Choroid plexus epithelial cell (primary cell): ENCODE data around the gene KCTD20.

Experiments used
- DNase-seq: peaks from one replicate; pipeline ENCODE4 v3.0.0-alpha.2; 2010; ENCODE audit warnings: low read depth
- H3K4me3 ChIP-seq: 2 replicates; pipeline ENCODE4 v1.5.1; 2011; ENCODE audit warnings: low read depth, mild to moderate bottlenecking, control low read depth, low read length, moderate library complexity
- CTCF ChIP-seq: conservative IDR thresholded peaks from 2 replicates; pipeline ENCODE4 v1.5.1; 2011; ENCODE audit warnings: low read depth, mild to moderate bottlenecking, control low read depth, inconsistent platforms, low read length, moderate library complexity

The KCTD20 gene

DNA sequence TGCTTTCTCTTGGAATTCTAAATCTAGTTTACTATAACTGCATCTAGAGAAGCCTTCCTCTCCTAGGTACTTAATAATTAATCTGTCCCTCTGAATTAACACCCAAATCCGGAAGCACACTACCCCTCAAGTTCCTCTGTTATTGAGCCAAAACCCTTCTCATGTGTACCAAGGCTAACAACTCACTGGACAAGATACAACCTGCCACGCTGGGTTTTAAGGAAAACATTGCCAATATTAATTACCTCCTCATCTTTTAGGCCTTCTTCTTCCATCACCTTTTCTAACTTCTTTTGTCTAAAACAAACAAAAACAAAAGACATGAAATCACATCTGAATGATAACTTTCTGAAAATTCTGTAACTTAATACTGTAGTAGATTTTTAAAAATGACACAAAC lies 82.5 kb downstream of the KCTD20 start:
- no peak overlapping the region for H3K4me3 ChIP-seq
- no peak for TF ChIP-seq CTCF
- no peak for DNase-seq

DNA sequence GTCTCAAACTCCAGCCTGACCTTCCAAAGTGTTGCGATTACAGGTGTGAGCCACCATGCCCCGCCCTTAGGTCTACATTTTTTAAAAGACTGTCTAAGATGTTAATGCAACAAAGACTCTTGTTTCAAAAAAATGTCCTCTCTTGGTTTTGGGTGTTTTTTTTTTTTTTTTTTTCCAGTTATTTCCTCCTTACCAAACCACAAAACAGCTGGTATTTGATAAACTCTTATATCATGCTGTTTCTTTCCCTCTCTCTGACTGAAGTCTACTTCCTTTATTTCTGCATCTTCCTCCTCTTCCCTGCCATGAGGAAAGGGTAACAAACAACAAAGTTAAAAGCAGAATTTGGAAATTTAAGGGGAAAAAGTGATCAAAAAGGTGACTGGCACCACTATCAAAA lies 83.3 kb downstream of the KCTD20 start:
- TF ChIP-seq CTCF, result no peak
- no peak overlapping the region for H3K4me3 ChIP-seq
- no peak for DNase-seq

- no peak overlapping the region for H3K4me3 ChIP-seq
- DNase-seq, result no peak
- no peak for TF ChIP-seq CTCF
Measured at GRCh38 chr6:36533321-36533720, 90.5 kb downstream of the KCTD20 start.

DNA sequence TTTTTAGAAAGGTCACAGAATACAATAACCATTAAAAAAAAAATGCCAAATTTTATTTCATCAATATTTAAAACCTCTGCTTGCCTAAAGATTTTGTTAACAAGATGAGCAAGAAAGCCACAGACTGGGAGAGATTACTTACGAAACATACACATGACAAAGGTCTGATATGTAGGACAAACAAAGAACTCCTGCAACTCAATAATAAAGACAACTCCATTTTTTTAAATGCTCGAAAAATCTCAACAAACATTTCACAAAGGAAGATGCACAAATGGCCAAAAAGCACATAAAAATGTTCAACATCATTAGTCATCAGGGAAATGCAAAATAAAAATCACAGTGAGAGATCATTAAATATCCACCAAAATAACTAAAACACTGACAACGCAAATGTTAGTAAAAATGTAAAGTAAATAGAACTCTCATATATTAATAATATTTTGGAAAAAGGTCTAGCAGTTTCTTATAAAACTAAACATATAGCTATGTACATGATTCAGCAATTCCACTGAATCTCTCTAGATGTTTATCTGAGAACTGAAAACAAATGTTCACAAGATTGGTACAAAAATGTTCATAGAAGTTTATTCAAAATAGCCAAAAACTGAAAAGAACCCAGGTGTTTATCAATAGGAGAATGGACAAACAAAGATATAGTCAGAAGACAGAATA lies 94.2 kb downstream of the KCTD20 start:
- TF ChIP-seq CTCF, result no peak
- no peak overlapping the region for H3K4me3 ChIP-seq
- no peak for DNase-seq

DNA sequence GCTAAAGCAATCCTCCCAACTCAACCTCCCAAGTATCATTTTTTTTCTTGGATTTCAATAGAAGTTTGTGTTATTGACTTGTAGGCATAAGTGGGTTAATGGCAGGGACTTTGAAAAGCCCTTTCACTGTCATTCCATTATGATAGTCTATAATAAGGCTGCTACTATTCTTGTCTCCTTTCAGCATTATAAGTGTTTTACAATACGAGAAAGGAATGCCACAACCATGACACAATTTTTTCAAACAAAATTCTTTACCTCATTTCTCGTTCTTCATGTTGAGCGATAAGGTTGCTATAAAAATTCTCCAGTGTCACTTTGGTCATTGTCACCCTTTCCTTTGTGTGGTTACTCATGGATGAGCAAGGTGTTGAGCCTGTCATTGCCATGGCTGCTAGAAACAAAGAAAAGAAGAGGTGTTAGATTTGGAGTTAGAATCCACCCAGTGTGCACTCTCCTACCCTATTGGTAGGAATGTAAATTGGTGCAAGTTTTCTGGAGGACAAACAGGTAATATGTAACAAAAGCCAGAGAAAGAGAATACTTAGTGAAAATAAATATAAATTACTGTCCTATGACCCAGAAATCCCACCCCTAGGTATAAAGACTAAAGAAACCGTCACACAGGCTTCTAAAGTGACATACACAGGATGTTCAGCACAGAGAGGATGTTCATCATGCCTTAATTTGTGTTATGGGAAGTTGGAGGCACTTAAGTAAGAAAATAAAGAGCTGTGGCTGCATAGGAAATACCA lies 97.2 kb downstream of the KCTD20 start:
- no peak for TF ChIP-seq CTCF
- no peak overlapping the region for H3K4me3 ChIP-seq
- no peak for DNase-seq
